C4-2B (cell line): ENCODE measurements around the gene NLK.
"Not testable (repeated sequence)": the region's sequence is repeated elsewhere in the genome, so short reads cannot be mapped to it uniquely, and the experiment has no call there.

ENCODE experiments used
- H3K27ac ChIP-seq: fragments of 450-650 bp; 2 replicates; pipeline ENCODE4 v1.5.1; 2017
- CTCF ChIP-seq: fragments of 450-650 bp; conservative IDR thresholded peaks from 2 replicates; pipeline ENCODE4 v1.5.1; 2017; ENCODE audit warnings: mild to moderate bottlenecking
- ZFX ChIP-seq: fragments of 450-650 bp; IDR thresholded peaks from 2 replicates; pipeline ENCODE4 v1.6.1; 2017

The NLK gene

GRCh38 chr17:28204244-28204643, 161.8 kb downstream of the NLK start:
- TF ChIP-seq CTCF = no peak
- TF ChIP-seq ZFX = no peak
- H3K27ac ChIP-seq = no peak overlapping the region

- TF ChIP-seq CTCF = no peak
- no peak for TF ChIP-seq ZFX
- H3K27ac ChIP-seq = no peak overlapping the region
Observed at GRCh38 chr17:28204751-28205150, 162.3 kb downstream of the NLK start.

GRCh38 chr17:28206292-28206691, 163.8 kb downstream of the NLK start:
- TF ChIP-seq CTCF (no peak), ZFX (no peak)
- H3K27ac ChIP-seq = no peak overlapping the region

GRCh38 chr17:28211811-28212210, 169.3 kb downstream of the NLK start:
- H3K27ac ChIP-seq = no peak overlapping the region
- TF ChIP-seq CTCF = no peak
- no peak for TF ChIP-seq ZFX

GRCh38 chr17:28213578-28213977, 171.1 kb downstream of the NLK start:
- H3K27ac ChIP-seq = not testable (repeated sequence)

GRCh38 chr17:28216052-28216451, 173.6 kb downstream of the NLK start:
- no peak overlapping the region for H3K27ac ChIP-seq
- no peak for TF ChIP-seq ZFX
- TF ChIP-seq CTCF = no peak

- TF ChIP-seq CTCF = no peak
- TF ChIP-seq ZFX = no peak
- no peak overlapping the region for H3K27ac ChIP-seq
Observed at GRCh38 chr17:28216528-28216927, 174.1 kb downstream of the NLK start.

GRCh38 chr17:28219771-28220170, 177.3 kb downstream of the NLK start:
- TF ChIP-seq CTCF (no peak), ZFX (no peak)

More at GRCh38 chr17:28219771-28220170, 177.3 kb downstream of the NLK start:
- H3K27ac ChIP-seq = no peak overlapping the region
